ENCODE data around the gene PRKAG1. TPM values are rescaled to one million over a fixed set of nuclear protein-coding genes. Genes with fewer than 3 reads are reported as not detected.

PRKAG1 gene
- polyA plus RNA-seq, 3 donors: 35.9 to 58.9 (median 50.1) TPM

DNA sequence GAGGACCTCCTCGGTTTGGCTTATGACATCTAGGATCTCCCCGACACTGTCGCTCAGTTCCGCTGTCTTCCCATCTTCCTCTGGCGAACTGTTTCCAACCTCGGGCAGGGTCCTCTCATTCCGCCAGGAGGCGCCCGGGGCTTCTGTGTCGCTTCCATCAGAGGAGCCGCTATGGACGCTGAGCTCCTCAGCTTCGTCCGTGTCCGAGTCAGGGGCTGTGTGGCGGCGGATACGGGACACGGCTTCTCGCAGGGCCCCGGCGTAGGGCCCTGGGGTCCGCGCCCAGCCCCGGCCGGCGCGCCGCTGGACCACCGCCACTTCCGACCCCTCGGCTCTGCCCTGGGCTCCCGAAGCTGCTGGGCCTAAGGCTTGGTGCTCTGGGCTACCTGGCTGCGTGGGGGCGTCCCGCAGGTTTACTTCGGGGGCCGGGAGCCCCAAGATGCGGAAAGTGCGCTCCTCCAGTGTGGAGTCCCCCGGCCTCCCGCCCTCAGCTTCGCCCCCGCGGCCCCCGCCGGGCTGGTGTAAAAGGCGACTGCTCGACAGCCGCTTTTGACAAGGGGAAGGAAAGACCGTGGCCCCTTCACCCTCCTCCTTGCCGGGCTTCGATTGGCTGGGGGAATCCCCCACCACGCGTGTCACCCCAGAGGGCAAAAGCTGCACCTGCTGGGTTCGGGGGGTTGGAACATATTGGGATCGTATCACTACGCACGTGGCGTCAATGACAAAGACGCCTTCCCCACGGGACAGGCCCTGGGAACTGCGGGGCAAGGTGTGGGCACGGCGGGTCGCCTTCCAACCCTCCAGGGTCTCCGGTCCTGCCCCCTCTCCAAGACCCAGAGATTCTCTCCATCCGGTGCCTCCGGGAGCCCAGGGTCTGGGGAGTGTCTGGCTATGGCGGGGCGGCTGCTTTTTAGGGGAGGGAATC lies 21.5 kb downstream of the PRKAG1 start:
- TF ChIP-seq, protein P1, sequence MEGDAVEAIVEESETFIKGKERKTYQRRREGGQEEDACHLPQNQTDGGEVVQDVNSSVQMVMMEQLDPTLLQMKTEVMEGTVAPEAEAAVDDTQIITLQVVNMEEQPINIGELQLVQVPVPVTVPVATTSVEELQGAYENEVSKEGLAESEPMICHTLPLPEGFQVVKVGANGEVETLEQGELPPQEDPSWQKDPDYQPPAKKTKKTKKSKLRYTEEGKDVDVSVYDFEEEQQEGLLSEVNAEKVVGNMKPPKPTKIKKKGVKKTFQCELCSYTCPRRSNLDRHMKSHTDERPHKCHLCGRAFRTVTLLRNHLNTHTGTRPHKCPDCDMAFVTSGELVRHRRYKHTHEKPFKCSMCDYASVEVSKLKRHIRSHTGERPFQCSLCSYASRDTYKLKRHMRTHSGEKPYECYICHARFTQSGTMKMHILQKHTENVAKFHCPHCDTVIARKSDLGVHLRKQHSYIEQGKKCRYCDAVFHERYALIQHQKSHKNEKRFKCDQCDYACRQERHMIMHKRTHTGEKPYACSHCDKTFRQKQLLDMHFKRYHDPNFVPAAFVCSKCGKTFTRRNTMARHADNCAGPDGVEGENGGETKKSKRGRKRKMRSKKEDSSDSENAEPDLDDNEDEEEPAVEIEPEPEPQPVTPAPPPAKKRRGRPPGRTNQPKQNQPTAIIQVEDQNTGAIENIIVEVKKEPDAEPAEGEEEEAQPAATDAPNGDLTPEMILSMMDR (IDR thresholded peaks at IDR 0.05): peak; percentile 85
- Mint-ChIP-seq H3K36me3 (peaks cover 31 to 43% of the 10 kb centered on the region in 2 donors), H3K4me3 (peak overlapping the region; percentile 71 to 88), H3K27ac (peak overlapping the region in 4 of 7 donors; percentile 8 to 36 (median 15)), H3K27me3 (ENCODE audit: low read depth in 3 of 3) (peaks cover 77 to 92% (median 81%) of the 10 kb centered on the region in 3 donors), H3K4me1 (peaks cover 47% of the 10 kb centered on the region), H3K9me3 (peaks cover 0 to 39% (median 8%) of the 10 kb centered on the region in 7 donors)
- Histone ChIP-seq H3K9ac (ENCODE audit: insufficient read depth, low read length, poor library complexity, severe bottlenecking) (peak overlapping the region; percentile 69), H3K79me2 (ENCODE audit: insufficient read depth, low read length) (no peaks in the 10 kb centered on the region), H3K9me3 (replicated peaks in 1 of 2; ENCODE audit: control insufficient read depth in 1 of 2, insufficient read depth in 1 of 2, low read length in 2 of 2) (peaks cover 0 to 16% of the 10 kb centered on the region in 2 donors), H4K20me1 (ENCODE audit: insufficient read depth, low read length) (peaks cover 12% of the 10 kb centered on the region), H3K4me1 (ENCODE audit: control insufficient read depth in 1 of 2, insufficient read depth in 2 of 2, low read length in 2 of 2) (peaks cover 38 to 49% of the 10 kb centered on the region in 2 donors), H3K36me3 (replicated peaks in 1 of 2; ENCODE audit: control insufficient read depth in 1 of 2, insufficient read depth in 2 of 2, low read length in 2 of 2) (peaks cover 10 to 20% of the 10 kb centered on the region in 2 donors), H3K4me3 (replicated peaks in 1 of 3; ENCODE audit: low read depth in 2 of 3, low read length in 3 of 3) (peak overlapping the region; percentile 33 to 78 (median 47)), H3K27me3 (ENCODE audit: control insufficient read depth in 2 of 2, insufficient read depth in 2 of 2, low read length in 2 of 2) (peaks cover 63 to 87% of the 10 kb centered on the region in 2 donors), H3K4me2 (replicated peaks; ENCODE audit: extremely low read depth, low read length, poor library complexity, severe bottlenecking) (peak overlapping the region; percentile 89), H2AFZ (ENCODE audit: insufficient read depth, low read depth, low read length, poor library complexity, severe bottlenecking) (peak overlapping the region; percentile 84), H3K27ac (ENCODE audit: low read depth in 1 of 2, low read length in 2 of 2) (no peak overlapping the region)
- DNase-seq: peak; percentile 77 to 89 (median 88)
- intact Hi-C loops (cut with micrococcal nuclease): loop anchor here in 1 of 2 donors (10.0 kb wide), 1 partner anchor 48 kb away; no protein-coding TSS in a partner anchor
- 2% methylated on average over 52 of the region's 71 CpGs for WGBS (ENCODE audit: insufficient coverage)

DNA sequence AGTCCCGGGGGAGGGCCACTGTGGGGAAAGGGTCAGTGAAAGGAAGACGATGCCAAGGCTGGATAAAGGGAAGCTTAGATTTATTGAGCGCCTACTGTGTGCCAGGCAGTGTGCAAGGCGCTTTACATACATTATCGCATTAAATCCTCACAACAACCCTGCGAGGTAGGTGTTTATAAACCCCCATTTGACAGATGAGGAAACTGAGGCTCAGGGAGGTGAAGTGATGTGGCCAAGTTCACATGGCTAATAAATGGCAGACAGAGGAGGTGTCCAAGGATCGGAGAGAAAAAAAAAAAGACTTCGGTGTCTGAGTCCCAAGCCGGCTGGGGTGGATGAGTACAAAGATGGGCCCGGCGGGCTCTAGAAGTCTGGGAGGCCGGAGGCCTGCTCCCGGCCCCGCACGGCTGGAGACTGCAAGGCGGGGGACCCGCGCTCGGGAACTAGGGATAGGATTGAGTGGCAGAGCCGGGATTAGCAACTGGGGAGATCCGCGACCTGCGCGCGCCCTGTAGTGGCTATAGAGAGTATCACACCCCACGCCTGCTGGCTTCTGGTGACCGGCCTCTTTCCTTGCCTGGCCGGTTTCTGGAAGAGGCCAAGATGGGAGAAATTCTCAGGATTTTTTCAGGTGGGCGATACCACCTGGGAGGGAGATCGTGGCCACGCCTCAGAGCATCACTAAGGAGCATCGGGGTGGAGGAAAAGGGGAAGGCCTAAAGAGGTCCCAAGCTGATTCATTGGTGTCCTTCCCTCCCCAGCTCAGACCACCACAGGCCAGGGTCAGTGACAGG lies 23.3 kb downstream of the PRKAG1 start:
- H3K9ac ChIP-seq (ENCODE audit: insufficient read depth, low read length, poor library complexity, severe bottlenecking): no peak overlapping the region
- H3K79me2 ChIP-seq (ENCODE audit: insufficient read depth, low read length): no peaks in the 10 kb centered on the region
- TF ChIP-seq, protein P1 (IDR thresholded peaks at IDR 0.05): peak; percentile 90
- intact Hi-C loops (cut with micrococcal nuclease): loop anchor here in 1 of 2 donors (10.0 kb wide), 1 partner anchor 50 kb away; no protein-coding TSS in a partner anchor
- peaks cover 56 to 83% of the 10 kb centered on the region in 2 donors for H3K27me3 ChIP-seq (ENCODE audit: control insufficient read depth in 2 of 2, insufficient read depth in 2 of 2, low read length in 2 of 2)
- H3K4me2 ChIP-seq (replicated peaks; ENCODE audit: extremely low read depth, low read length, poor library complexity, severe bottlenecking): peak overlapping the region; percentile 29
- H3K4me3 ChIP-seq (replicated peaks in 1 of 3; ENCODE audit: low read depth in 2 of 3, low read length in 3 of 3): peak overlapping the region in 1 of 3 experiments; percentile 35
- no peak overlapping the region for H3K27ac ChIP-seq (ENCODE audit: low read depth in 1 of 2, low read length in 2 of 2)
- peak in 2 of 3 donors; percentile 64 to 74 for DNase-seq
- Mint-ChIP-seq H3K27me3 (ENCODE audit: low read depth in 3 of 3) (peaks cover 77 to 93% (median 84%) of the 10 kb centered on the region in 3 donors), H3K4me1 (peaks cover 41% of the 10 kb centered on the region), H3K9me3 (peaks cover 0 to 33% (median 6%) of the 10 kb centered on the region in 7 donors), H3K36me3 (peaks cover 13 to 26% of the 10 kb centered on the region in 2 donors), H3K4me3 (peak overlapping the region; percentile 56 to 88), H3K27ac (peak overlapping the region in 3 of 7 donors; percentile 20 to 67 (median 58))
- H3K36me3 ChIP-seq (replicated peaks in 1 of 2; ENCODE audit: control insufficient read depth in 1 of 2, insufficient read depth in 2 of 2, low read length in 2 of 2): peaks cover 0 to 2% of the 10 kb centered on the region in 2 donors
- peaks cover 38 to 46% of the 10 kb centered on the region in 2 donors for H3K4me1 ChIP-seq (ENCODE audit: control insufficient read depth in 1 of 2, insufficient read depth in 2 of 2, low read length in 2 of 2)
- H4K20me1 ChIP-seq (ENCODE audit: insufficient read depth, low read length): peaks cover 10% of the 10 kb centered on the region
- peaks cover 0 to 13% of the 10 kb centered on the region in 2 donors for H3K9me3 ChIP-seq (replicated peaks in 1 of 2; ENCODE audit: control insufficient read depth in 1 of 2, insufficient read depth in 1 of 2, low read length in 2 of 2)
- WGBS (ENCODE audit: insufficient coverage): under 1% methylated on average over 22 of the region's 32 CpGs
- peak overlapping the region; percentile 39 for H2AFZ ChIP-seq (ENCODE audit: insufficient read depth, low read depth, low read length, poor library complexity, severe bottlenecking)
